ENCODE results near the gene C1QL2.

Gene C1QL2

GRCh38 chr2:119170504-119170903 lies 12.0 kb upstream of the C1QL2 start:
- no peak for TF ChIP-seq CTCF (conservative IDR thresholded peaks at IDR 0.05)
- H3K27ac ChIP-seq, result no peak overlapping the region

GRCh38 chr2:119169717-119170116 lies 11.2 kb upstream of the C1QL2 start:
- no peak overlapping the region for H3K27ac ChIP-seq
- no peak for TF ChIP-seq CTCF (conservative IDR thresholded peaks at IDR 0.05)

- no peak overlapping the region for H3K27ac ChIP-seq
- TF ChIP-seq CTCF (conservative IDR thresholded peaks at IDR 0.05), result no peak
Measured at GRCh38 chr2:119160361-119160990, 1.9 kb upstream of the C1QL2 start.

GRCh38 chr2:119157850-119158511 lies 570 bp downstream of the C1QL2 start:
- H3K27ac ChIP-seq, result no peak overlapping the region
- no peak for TF ChIP-seq CTCF (conservative IDR thresholded peaks at IDR 0.05)

- no peak overlapping the region for H3K27ac ChIP-seq
- TF ChIP-seq CTCF (conservative IDR thresholded peaks at IDR 0.05), result no peak
Measured at GRCh38 chr2:119156891-119157773, 1.4 kb downstream of the C1QL2 start.

GRCh38 chr2:119156105-119156890 lies 2.3 kb downstream of the C1QL2 start:
- H3K27ac ChIP-seq, result no peak overlapping the region
- TF ChIP-seq CTCF (conservative IDR thresholded peaks at IDR 0.05), result no peak

Data from VCaP (cell line).